ENCODE data around the gene HELT. TPM values are rescaled to one million over a fixed set of nuclear protein-coding genes. Genes with fewer than 3 reads are reported as not detected.

Gene HELT
- total RNA-seq, 1 experiment from 2014 or later, result not detected

GRCh38 chr4:184991860-184992259 is 26.4 kb upstream of the HELT start:
- Mint-ChIP-seq H3K27me3 (ENCODE audit: insufficient read depth, unreplicated experiment) (no peaks in the 10 kb centered on the region), H3K4me1 (ENCODE audit: insufficient read depth, unreplicated experiment) (no peaks in the 10 kb centered on the region), H3K36me3 (ENCODE audit: insufficient read depth, unreplicated experiment) (no peaks in the 10 kb centered on the region), H3K27ac (ENCODE audit: low read depth, unreplicated experiment) (no peak overlapping the region), H3K4me3 (ENCODE audit: unreplicated experiment) (no peak overlapping the region), H3K9me3 (ENCODE audit: unreplicated experiment) (no peaks in the 10 kb centered on the region)
- no TSS peak for BruUV-seq (replicated peaks)
- CTCF ChIA-PET, result interaction anchor here (0.6 to 0.9 kb wide), 3 partner anchors 13 to 1319 kb away, joined by 3 read pairs; no protein-coding TSS in a partner anchor
- DNase-seq (ENCODE audit: unreplicated experiment), result no peak
- intact Hi-C loops (cut with micrococcal nuclease), result no loop called here
- TF ChIP-seq, protein P1, sequence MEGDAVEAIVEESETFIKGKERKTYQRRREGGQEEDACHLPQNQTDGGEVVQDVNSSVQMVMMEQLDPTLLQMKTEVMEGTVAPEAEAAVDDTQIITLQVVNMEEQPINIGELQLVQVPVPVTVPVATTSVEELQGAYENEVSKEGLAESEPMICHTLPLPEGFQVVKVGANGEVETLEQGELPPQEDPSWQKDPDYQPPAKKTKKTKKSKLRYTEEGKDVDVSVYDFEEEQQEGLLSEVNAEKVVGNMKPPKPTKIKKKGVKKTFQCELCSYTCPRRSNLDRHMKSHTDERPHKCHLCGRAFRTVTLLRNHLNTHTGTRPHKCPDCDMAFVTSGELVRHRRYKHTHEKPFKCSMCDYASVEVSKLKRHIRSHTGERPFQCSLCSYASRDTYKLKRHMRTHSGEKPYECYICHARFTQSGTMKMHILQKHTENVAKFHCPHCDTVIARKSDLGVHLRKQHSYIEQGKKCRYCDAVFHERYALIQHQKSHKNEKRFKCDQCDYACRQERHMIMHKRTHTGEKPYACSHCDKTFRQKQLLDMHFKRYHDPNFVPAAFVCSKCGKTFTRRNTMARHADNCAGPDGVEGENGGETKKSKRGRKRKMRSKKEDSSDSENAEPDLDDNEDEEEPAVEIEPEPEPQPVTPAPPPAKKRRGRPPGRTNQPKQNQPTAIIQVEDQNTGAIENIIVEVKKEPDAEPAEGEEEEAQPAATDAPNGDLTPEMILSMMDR (IDR thresholded peaks at IDR 0.05; ENCODE audit: unreplicated experiment), result no peak
- POLR2A ChIA-PET, result no interaction called here

- BruUV-seq (replicated peaks), result no TSS peak
- no peak overlapping the region for H3K4me3 Mint-ChIP-seq (ENCODE audit: unreplicated experiment)
- no peak overlapping the region for H3K27ac Mint-ChIP-seq (ENCODE audit: low read depth, unreplicated experiment)
- intact Hi-C loops (cut with micrococcal nuclease), result no loop called here
- TF ChIP-seq, protein P1 (IDR thresholded peaks at IDR 0.05; ENCODE audit: unreplicated experiment), result no peak
- ChIA-PET CTCF (interaction anchor here (0.6 kb wide), 2 partner anchors 82 to 1319 kb away, joined by 3 read pairs; no protein-coding TSS in a partner anchor), POLR2A (no interaction called here)
- DNase-seq (ENCODE audit: unreplicated experiment), result no peak
- no peaks in the 10 kb centered on the region for H3K9me3 Mint-ChIP-seq (ENCODE audit: unreplicated experiment)
- H3K36me3 Mint-ChIP-seq (ENCODE audit: insufficient read depth, unreplicated experiment), result no peaks in the 10 kb centered on the region
- H3K27me3 Mint-ChIP-seq (ENCODE audit: insufficient read depth, unreplicated experiment), result no peaks in the 10 kb centered on the region
- H3K4me1 Mint-ChIP-seq (ENCODE audit: insufficient read depth, unreplicated experiment), result no peaks in the 10 kb centered on the region
Measured at GRCh38 chr4:184992422-184992821, 25.9 kb upstream of the HELT start.

- Mint-ChIP-seq H3K36me3 (ENCODE audit: insufficient read depth, unreplicated experiment) (no peaks in the 10 kb centered on the region), H3K27me3 (ENCODE audit: insufficient read depth, unreplicated experiment) (no peaks in the 10 kb centered on the region), H3K4me3 (ENCODE audit: unreplicated experiment) (no peak overlapping the region), H3K9me3 (ENCODE audit: unreplicated experiment) (no peaks in the 10 kb centered on the region), H3K4me1 (ENCODE audit: insufficient read depth, unreplicated experiment) (no peaks in the 10 kb centered on the region), H3K27ac (ENCODE audit: low read depth, unreplicated experiment) (no peak overlapping the region)
- CTCF ChIA-PET, result interaction anchor here (0.7 to 0.8 kb wide), 2 partner anchors 25 to 193 kb away, joined by 3 read pairs; partner anchors contain the start of gene HELT
- no TSS peak for BruUV-seq (replicated peaks)
- POLR2A ChIA-PET, result no interaction called here
- TF ChIP-seq, protein P1 (IDR thresholded peaks at IDR 0.05; ENCODE audit: unreplicated experiment), result no peak
- no peak for DNase-seq (ENCODE audit: unreplicated experiment)
- intact Hi-C loops (cut with micrococcal nuclease), result no loop called here
Measured at GRCh38 chr4:184993247-184993646, 25.0 kb upstream of the HELT start.

DNA sequence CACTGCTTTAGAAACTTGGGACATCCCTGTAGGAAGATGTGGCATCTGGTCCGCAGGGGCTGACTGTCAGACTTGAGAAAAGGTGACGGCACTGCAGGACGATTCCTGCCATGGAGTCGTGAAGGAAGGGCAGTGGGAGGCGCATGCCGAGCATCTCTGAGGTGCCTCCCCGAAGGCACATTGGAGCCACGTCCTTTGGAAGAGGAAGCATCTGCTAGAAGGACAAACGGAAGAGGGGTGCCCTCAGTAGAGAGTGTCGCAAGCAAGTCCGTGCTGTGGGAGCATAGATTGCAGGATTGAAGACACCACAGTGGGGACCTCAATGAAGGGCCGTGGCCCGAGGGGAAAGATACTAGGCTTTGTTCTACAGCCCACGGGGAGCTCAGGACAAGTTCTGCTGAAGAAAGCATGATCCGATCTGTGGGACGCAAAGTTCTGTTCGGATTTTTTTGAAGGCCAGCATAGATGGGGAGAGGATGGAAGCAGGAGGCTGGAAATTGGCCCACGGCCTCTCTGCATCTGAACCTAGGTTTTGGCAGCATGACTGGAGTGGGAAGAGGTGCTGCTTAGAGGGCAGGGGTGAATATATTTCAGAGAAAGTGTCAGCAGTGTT is 24.2 kb upstream of the HELT start:
- TF ChIP-seq, protein P1 (IDR thresholded peaks at IDR 0.05; ENCODE audit: unreplicated experiment), result no peak
- no peak for DNase-seq (ENCODE audit: unreplicated experiment)
- Mint-ChIP-seq H3K27me3 (ENCODE audit: insufficient read depth, unreplicated experiment) (no peaks in the 10 kb centered on the region), H3K36me3 (ENCODE audit: insufficient read depth, unreplicated experiment) (no peaks in the 10 kb centered on the region), H3K4me1 (ENCODE audit: insufficient read depth, unreplicated experiment) (no peaks in the 10 kb centered on the region), H3K4me3 (ENCODE audit: unreplicated experiment) (no peak overlapping the region), H3K9me3 (ENCODE audit: unreplicated experiment) (no peaks in the 10 kb centered on the region), H3K27ac (ENCODE audit: low read depth, unreplicated experiment) (no peak overlapping the region)
- intact Hi-C loops (cut with micrococcal nuclease), result no loop called here
- POLR2A ChIA-PET, result no interaction called here
- CTCF ChIA-PET, result interaction anchor here (0.7 to 1.1 kb wide), 3 partner anchors 101 to 192 kb away, joined by 3 to 5 read pairs (median 3); no protein-coding TSS in a partner anchor
- BruUV-seq (replicated peaks), result no TSS peak

All from MCF 10A (cell line).